HepG2 (cell line): ENCODE results near the gene MAP1B. TPM values are rescaled to one million over a fixed set of nuclear protein-coding genes. Genes with fewer than 3 reads are reported as not detected.

Source experiments
- ATAC-seq: fragments of 200-7000 bp; cut with Tn5 transposase; 3 replicates; pipeline ENCODE4 v1.9.1; 2020; ENCODE audit warnings: mild to moderate bottlenecking, moderate library complexity
- BruUV-seq: library from RNA; stranded (reverse); fragments of 400-500 nt; replicated peaks from 2 replicates; lab custom pipeline; 2021; lab: Mats Ljungman, UMichigan
- CTCF ChIA-PET: fragments of 300-600 bp; formaldehyde crosslinking; extraction: SDS; loops from one replicate; lab custom pipeline; 2021; ENCODE audit warnings: low total read pairs, inconsistent platforms, low intra/inter-chr PET ratio; lab: Yijun Ruan, JAX
- POLR2A ChIA-PET: fragments of 350-600 bp; sonication (Branson Sonifier 250); formaldehyde crosslinking; loops from one replicate; lab custom pipeline; 2020; ENCODE audit warnings: antibody characterized with exemption, inconsistent platforms; lab: Yijun Ruan, JAX
- DNase-seq: peaks from one replicate; pipeline ENCODE4 v3.0.0-alpha.2; 2015; ENCODE audit warnings: low spot score
- FAIRE-seq: peaks from 3 replicates; lab custom pipeline; 2011; peaks lifted over from hg19 to GRCh38; lab: Jason Lieb, UNC
- H2AFZ ChIP-seq: one replicate; pipeline ENCODE4 v1.6.1; 2011; ENCODE audit warnings: low read length, inconsistent platforms
- H3K27ac ChIP-seq: fragments of 300-600 bp; 3 replicates; pipeline ENCODE4 v1.8.0; 2011; ENCODE audit warnings: mixed run types, mild to moderate bottlenecking, mixed read lengths, low read length, inconsistent platforms; ENCODE audit not compliant: insufficient read depth; ENCODE audit errors: extremely low read length
- H3K27me3 ChIP-seq, 2 experiments: fragments of 200-600 bp in 1 of 2; 2 replicates in 1 of 2; 3 replicates in 1 of 2; pipeline versions ENCODE4 v1.6.0 to v1.8.0; 2011; ENCODE audit warnings: low read length in 2 of 2, mild to moderate bottlenecking in 2 of 2, moderate library complexity in 2 of 2, inconsistent platforms in 1 of 2; ENCODE audit not compliant: insufficient read depth in 2 of 2, control insufficient read depth in 1 of 2
- H3K36me3 ChIP-seq, 2 experiments: fragments of 200-600 bp in 1 of 2; replicated peaks in 1 of 2; 2 replicates in 1 of 2; 3 replicates in 1 of 2; pipeline versions ENCODE4 v1.5.1 to v1.8.0; 2011; ENCODE audit warnings: low read length in 2 of 2, inconsistent platforms in 1 of 2; ENCODE audit not compliant: insufficient read depth in 2 of 2, control insufficient read depth in 1 of 2
- H3K4me1 ChIP-seq: 2 replicates; pipeline ENCODE4 v1.5.1; 2012; ENCODE audit warnings: low read length, inconsistent platforms; ENCODE audit not compliant: insufficient read depth
- H3K4me2 ChIP-seq: 2 replicates; pipeline ENCODE4 v1.6.0; 2011; ENCODE audit warnings: low read depth, low read length, inconsistent platforms
- H3K4me3 ChIP-seq, 3 experiments: fragments of 200-600 bp in 1 of 3; sonication (generic), shearing (Covaris generic) in 1 of 3; replicated peaks in 1 of 3; 2 replicates each; pipeline ENCODE4 v1.5.1; 2011 to 2016; ENCODE audit warnings: low read length in 3 of 3, inconsistent platforms in 2 of 3, low read depth in 2 of 3, mild to moderate bottlenecking in 2 of 3, control low read depth in 1 of 3, mixed read lengths in 1 of 3; ENCODE audit not compliant: insufficient read depth in 1 of 3
- H3K79me2 ChIP-seq: one replicate; pipeline ENCODE4 v1.6.1; 2011; ENCODE audit warnings: low read length, inconsistent platforms; ENCODE audit not compliant: insufficient read depth
- H3K9ac ChIP-seq: 2 replicates; pipeline ENCODE4 v1.6.0; 2011; ENCODE audit warnings: mild to moderate bottlenecking, low read depth, low read length, inconsistent platforms; ENCODE audit not compliant: insufficient read depth
- H3K9me3 ChIP-seq: 2 replicates; pipeline ENCODE4 v1.5.1; 2012; ENCODE audit warnings: mild to moderate bottlenecking, low read length
- H4K20me1 ChIP-seq: 2 replicates; pipeline ENCODE4 v1.6.0; 2011; ENCODE audit warnings: inconsistent platforms, mild to moderate bottlenecking, low read length, moderate library complexity; ENCODE audit not compliant: insufficient read depth
- AGO1 ChIP-seq: fragments of 200-400 bp; formaldehyde crosslinking; IDR thresholded peaks from 2 replicates; pipeline ENCODE4 v1.6.1; 2017; ENCODE audit warnings: mild to moderate bottlenecking, low read depth, low read length, moderate library complexity; ENCODE audit not compliant: poor library complexity, severe bottlenecking
- DDIT3 ChIP-seq: sonication (generic); formaldehyde crosslinking; IDR thresholded peaks from 2 replicates; pipeline ENCODE4 v1.4.0; 2020; ENCODE audit warnings: mild to moderate bottlenecking, missing genetic modification reagents
- GTF2F1 ChIP-seq: fragments of 150-350 bp; IDR thresholded peaks from 2 replicates; pipeline ENCODE4 v1.6.1; 2014; ENCODE audit warnings: low read length
- NCOR1 ChIP-seq: fragments of 200-600 bp; sonication (generic); IDR thresholded peaks from 2 replicates; pipeline ENCODE4 v1.7.0; 2017; ENCODE audit warnings: antibody characterized with exemption, low read length, borderline replicate concordance
- NFYB ChIP-seq: sonication (generic); formaldehyde crosslinking; IDR thresholded peaks from 2 replicates; pipeline ENCODE4 v1.4.0; 2020; ENCODE audit warnings: missing genetic modification reagents
- POGK ChIP-seq: sonication (generic); formaldehyde crosslinking; conservative IDR thresholded peaks from 2 replicates; pipeline ENCODE4 v1.8.0; 2022; ENCODE audit warnings: mild to moderate bottlenecking, moderate library complexity, missing genetic modification reagents
- RFX1 ChIP-seq: fragments of 450-650 bp; IDR thresholded peaks from 2 replicates; pipeline ENCODE4 v1.6.1; 2017
- SYNCRIP ChIP-seq: fragments of 200-400 bp; formaldehyde crosslinking; IDR thresholded peaks from 2 replicates; pipeline ENCODE4 v1.6.1; 2018; ENCODE audit warnings: mild to moderate bottlenecking, low read depth, low read length; ENCODE audit not compliant: insufficient read depth
- THAP8 ChIP-seq: sonication (generic); formaldehyde crosslinking; IDR thresholded peaks from 2 replicates; pipeline ENCODE4 v1.5.1; 2020; ENCODE audit warnings: missing genetic modification reagents, mild to moderate bottlenecking, borderline replicate concordance
- ZFP36 ChIP-seq: fragments of 150-350 bp; IDR thresholded peaks from 2 replicates; pipeline ENCODE4 v1.6.1; 2018; ENCODE audit warnings: borderline replicate concordance, low read length, low read depth; ENCODE audit not compliant: partially characterized antibody
- ZNF124 ChIP-seq: sonication (generic); formaldehyde crosslinking; IDR thresholded peaks from 2 replicates; pipeline ENCODE4 v1.4.0; 2020; ENCODE audit warnings: missing genetic modification reagents
- ZNF746 ChIP-seq: sonication (generic); formaldehyde crosslinking; IDR thresholded peaks from 2 replicates; pipeline ENCODE4 v1.8.0; 2022; ENCODE audit warnings: mild to moderate bottlenecking, missing genetic modification reagents
- ZNF749 ChIP-seq: sonication (generic); formaldehyde crosslinking; IDR thresholded peaks from 2 replicates; pipeline ENCODE4 v1.8.0; 2022; ENCODE audit warnings: mild to moderate bottlenecking, missing genetic modification reagents, moderate library complexity, borderline replicate concordance
- ZSCAN21 ChIP-seq: sonication (generic); formaldehyde crosslinking; IDR thresholded peaks from 2 replicates; pipeline ENCODE4 v1.8.0; 2022; ENCODE audit warnings: mild to moderate bottlenecking, missing genetic modification reagents, moderate library complexity, borderline replicate concordance
- WGBS: methylation state at CpG from one replicate; pipeline ENCODE4 v1.1.6; 2017; ENCODE audit warnings: low lambda C conversion rate; 5-methylcytosine and 5-hydroxymethylcytosine counted together
- in situ Hi-C: cut with HindIII; loops from 2 replicates; pipeline ENCODE4 v1.10.0; 2017; ENCODE audit warnings: low pct_unique_long_range_greater_than_20kb; ENCODE audit not compliant: extremely low pct_ligation_motif_present
- intact Hi-C: fragments of 100-400 bp; cut with micrococcal nuclease; formaldehyde crosslinking; loops from one replicate; pipeline ENCODE4 v1.10.0; 2022; ENCODE audit not compliant: unreplicated experiment
- polyA plus RNA-seq, 8 experiments: library from polyadenylated mRNA; depleted of rRNA in 3 of 8; stranded (reverse) in 7 of 8; unstranded in 1 of 8; fragments of >200 nt; fragmentation: Illumina TruSeq in 4 of 8; extraction: Trizol in 4 of 8; gene quantifications; 2 replicates each; pipeline versions ENCODE4 v1.2.1 to v1.2.3, GENCODE V29; 2011 to 2016; ENCODE audit warnings: low read depth in 4 of 8, missing spikeins in 1 of 8, mixed read lengths in 1 of 8; ENCODE audit not compliant: insufficient read depth in 1 of 8
- total RNA-seq, 5 experiments: library from RNA; depleted of rRNA; stranded (reverse); fragments of >200 nt; fragmentation: Illumina TruSeq; extraction: Trizol; gene quantifications; 2 replicates each; pipeline ENCODE4 v1.2.3, GENCODE V29; 2016; ENCODE audit warnings: low read depth in 1 of 5

MAP1B gene
- total and polyA plus RNA-seq, 2 of the 13 experiments (the other 11 are each of a cell fraction or from before 2014, with no cell fraction given) = 3.3 to 6.2 TPM

- Histone ChIP-seq H3K79me2 (no peaks in the 10 kb centered on the region), H3K4me3 (no peak overlapping the region), H3K9ac (no peak overlapping the region), H3K27ac (no peak overlapping the region), H4K20me1 (no peaks in the 10 kb centered on the region), H3K9me3 (no peaks in the 10 kb centered on the region), H3K36me3 (peaks cover 0 to 2% of the 10 kb centered on the region in 2 experiments; a peak in 1 of 5 replicates), H3K4me1 (0 out of 2 replicates have a peak, but pooled peaks cover 8% of the 10 kb centered on the region), H2AFZ (no peak overlapping the region), H3K4me2 (no peak overlapping the region), H3K27me3 (no peaks in the 10 kb centered on the region)
- no TSS peak for BruUV-seq
- FAIRE-seq = no peak
- ATAC-seq = no peak
- POLR2A ChIA-PET = no interaction called here
- 91% methylated on average over 1 of the region's 1 CpG for WGBS
- CTCF ChIA-PET = no interaction called here
- DNase-seq = no peak
- intact Hi-C loops (no loop called here), in situ Hi-C loops (no loop called here)
- TF ChIP-seq DDIT3 (CRISPR knock-in tag) = no peak
- no peak for TF ChIP-seq AGO1
Measured at GRCh38 chr5:72204946-72205345, 97.7 kb downstream of the MAP1B start.

- H3K4me1 ChIP-seq = 0 out of 2 replicates have a peak, but pooled peaks cover 8% of the 10 kb centered on the region
- peaks cover 0 to 2% of the 10 kb centered on the region in 2 experiments; a peak in 1 of 5 replicates for H3K36me3 ChIP-seq
- 98% methylated on average over 3 of the region's 3 CpGs for WGBS
- CTCF ChIA-PET = no interaction called here
- no peak overlapping the region for H3K4me2 ChIP-seq
- no peaks in the 10 kb centered on the region for H3K79me2 ChIP-seq
- no peak overlapping the region for H3K9ac ChIP-seq
- H3K27ac ChIP-seq = no peak overlapping the region
- no peaks in the 10 kb centered on the region for H3K9me3 ChIP-seq
- no peak overlapping the region for H2AFZ ChIP-seq
- in situ Hi-C loops = no loop called here
- DNase-seq (no peak), FAIRE-seq (no peak), ATAC-seq (no peak)
- BruUV-seq = no TSS peak
- intact Hi-C loops = no loop called here
- H4K20me1 ChIP-seq = no peaks in the 10 kb centered on the region
- no peak overlapping the region for H3K4me3 ChIP-seq
- H3K27me3 ChIP-seq = no peaks in the 10 kb centered on the region
- POLR2A ChIA-PET = no interaction called here
- TF ChIP-seq ZNF749 (CRISPR knock-in tag) = no peak
- TF ChIP-seq GTF2F1 = no peak
- TF ChIP-seq POGK (CRISPR knock-in tag) = no peak
- no peak for TF ChIP-seq RFX1
- TF ChIP-seq ZSCAN21 (CRISPR knock-in tag) = no peak
- TF ChIP-seq ZNF746 (CRISPR knock-in tag) = no peak
- TF ChIP-seq DDIT3 (CRISPR knock-in tag) = no peak
- no peak for TF ChIP-seq NFYB (CRISPR knock-in tag)
- TF ChIP-seq THAP8 (CRISPR knock-in tag) = no peak
- no peak for TF ChIP-seq NCOR1
- TF ChIP-seq ZNF124 (CRISPR knock-in tag) = no peak
- TF ChIP-seq SYNCRIP = no peak
- TF ChIP-seq ZFP36 = no peak
Measured at GRCh38 chr5:72205431-72206009, 98.2 kb downstream of the MAP1B start.
